PC-3 (cell line): ENCODE measurements around the gene DLX5. TPM values are rescaled to one million over a fixed set of nuclear protein-coding genes. Genes with fewer than 3 reads are reported as not detected.
"Not testable (repeated sequence)": the region's sequence is repeated elsewhere in the genome, so short reads cannot be mapped to it uniquely, and the experiment has no call there.

ENCODE experiments used
- ATAC-seq: fragments of 200-7000 bp; cut with Tn5 transposase; 2 replicates; pipeline ENCODE4 v1.9.1; 2020; ENCODE audit warnings: mild to moderate bottlenecking, moderate library complexity
- BruUV-seq: library from RNA; stranded (reverse); fragments of 400-500 nt; replicated peaks from 2 replicates; lab custom pipeline; 2021; lab: Mats Ljungman, UMichigan
- CTCF ChIA-PET: fragments of 300-600 bp; sonication (Branson Sonifier 250); formaldehyde crosslinking; loops from one replicate; lab custom pipeline; 2022; ENCODE audit warnings: antibody characterized with exemption; lab: Charles Lee
- POLR2A ChIA-PET: fragments of 300-600 bp; sonication (Branson Sonifier 250); formaldehyde crosslinking; loops from one replicate; lab custom pipeline; 2022; ENCODE audit warnings: antibody characterized with exemption; ENCODE audit not compliant: unreplicated experiment; lab: Charles Lee
- DNase-seq: peaks from one replicate; pipeline ENCODE4 v3.0.0-alpha.2; 2015
- H2AFZ ChIP-seq: fragments of 300-600 bp; sonication (generic); 2 replicates; pipeline ENCODE4 v1.6.0; 2016; ENCODE audit warnings: antibody characterized with exemption, low read length
- H3F3A ChIP-seq: fragments of 300-600 bp; sonication (generic); one replicate; pipeline ENCODE4 v1.6.0; 2017; ENCODE audit warnings: antibody characterized with exemption, low read length, control low read depth, mild to moderate bottlenecking; ENCODE audit not compliant: unreplicated experiment
- H3K27ac ChIP-seq: fragments of 300-600 bp; sonication (generic); 2 replicates; pipeline ENCODE4 v1.5.1; 2016; ENCODE audit warnings: mild to moderate bottlenecking, low read length
- H3K27me3 ChIP-seq: fragments of 300-600 bp; sonication (generic); 2 replicates; pipeline ENCODE4 v1.6.1; 2016; ENCODE audit warnings: low read length, mixed read lengths
- H3K36me3 ChIP-seq: fragments of 300-600 bp; sonication (generic); 2 replicates; pipeline ENCODE4 v1.6.1; 2016; ENCODE audit warnings: low read depth, mixed run types, low read length, mixed read lengths
- H3K4me1 ChIP-seq: fragments of 300-600 bp; sonication (generic); 2 replicates; pipeline ENCODE4 v1.5.1; 2016; ENCODE audit warnings: low read length; ENCODE audit not compliant: insufficient read depth
- H3K4me2 ChIP-seq: fragments of 300-600 bp; sonication (generic); 2 replicates; pipeline ENCODE4 v1.6.0; 2016; ENCODE audit warnings: low read length
- H3K4me3 ChIP-seq: fragments of 300-600 bp; sonication (generic); 2 replicates; pipeline ENCODE4 v1.5.1; 2016; ENCODE audit warnings: mild to moderate bottlenecking, low read length, mixed read lengths
- H3K79me2 ChIP-seq: fragments of 300-600 bp; sonication (generic); 2 replicates; pipeline ENCODE4 v1.6.1; 2017; ENCODE audit warnings: low read length, mixed read lengths
- H3K9ac ChIP-seq: fragments of 300-600 bp; sonication (generic); 2 replicates; pipeline ENCODE4 v1.6.0; 2016; ENCODE audit warnings: mild to moderate bottlenecking, low read length
- H3K9me2 ChIP-seq: fragments of 300-600 bp; sonication (generic); replicated peaks from 2 replicates; pipeline ENCODE4 v1.6.1; 2016; ENCODE audit warnings: mixed run types, low read length, mixed read lengths
- H3K9me3 ChIP-seq: fragments of 300-600 bp; sonication (generic); 2 replicates; pipeline ENCODE4 v1.6.1; 2016; ENCODE audit warnings: low read length, mixed read lengths
- H4K20me1 ChIP-seq: fragments of 300-600 bp; sonication (generic); 2 replicates; pipeline ENCODE4 v1.6.1; 2016; ENCODE audit warnings: low read length, mixed read lengths
- CTCF ChIP-seq: fragments of 300-600 bp; sonication (generic); conservative IDR thresholded peaks from 2 replicates; pipeline ENCODE4 v1.5.1; 2017; ENCODE audit warnings: antibody characterized with exemption, low read depth, mild to moderate bottlenecking, low read length
- EZH2 ChIP-seq: fragments of 300-600 bp; sonication (generic); IDR thresholded peaks from one replicate; pipeline ENCODE4 v1.6.1; 2017; ENCODE audit warnings: antibody characterized with exemption, mild to moderate bottlenecking, low read length; ENCODE audit not compliant: unreplicated experiment
- EZH2phosphoT487 ChIP-seq: fragments of 300-600 bp; sonication (generic); IDR thresholded peaks from 2 replicates; pipeline ENCODE4 v1.6.1; 2018; ENCODE audit warnings: mild to moderate bottlenecking, antibody characterized with exemption, low read length, borderline replicate concordance
- intact Hi-C: fragments of 100-400 bp; cut with micrococcal nuclease; formaldehyde crosslinking; loops from 2 replicates; pipeline ENCODE4 v1.9.0; 2023
- total RNA-seq: library from RNA; depleted of rRNA; stranded (reverse); fragments of >200 nt; gene quantifications from 2 replicates; pipeline ENCODE4 v1.2.3, GENCODE V29; 2014

The DLX5 gene
- total RNA-seq, 1 experiment from 2014 or later = 0.15 TPM

- no peaks in the 10 kb centered on the region for H3F3A ChIP-seq
- no peaks in the 10 kb centered on the region for H3K79me2 ChIP-seq
- peak overlapping the region; percentile 80 for H3K4me2 ChIP-seq
- H3K9ac ChIP-seq = no peak overlapping the region
- H3K9me3 ChIP-seq = no peaks in the 10 kb centered on the region
- no TSS peak for BruUV-seq
- CTCF ChIA-PET = interaction anchor here (0.6 kb wide), 1 partner anchor 509 kb away, joined by 3 read pairs; no protein-coding TSS in a partner anchor
- no peak overlapping the region for H3K27ac ChIP-seq
- POLR2A ChIA-PET = no interaction called here
- H3K4me1 ChIP-seq = no peaks in the 10 kb centered on the region
- DNase-seq = no peak
- 0 out of 2 replicates have a peak, but pooled peaks have one; percentile 13 for ATAC-seq
- H4K20me1 ChIP-seq = no peaks in the 10 kb centered on the region
- H3K36me3 ChIP-seq = no peaks in the 10 kb centered on the region
- peak overlapping the region; percentile 61; the same call in 1 of the 2 replicates for H2AFZ ChIP-seq
- TF ChIP-seq EZH2phosphoT487 (no peak), EZH2 (no peak), CTCF (no peak)
- H3K27me3 ChIP-seq = no peaks in the 10 kb centered on the region
- intact Hi-C loops = no loop called here
- H3K9me2 ChIP-seq = no peaks in the 10 kb centered on the region
- peak overlapping the region; percentile 61 for H3K4me3 ChIP-seq
Observed at GRCh38 chr7:97064020-97064419, 39.4 kb upstream of the DLX5 start.

GRCh38 chr7:97043281-97043680, 18.6 kb upstream of the DLX5 start:
- ChIA-PET POLR2A (no interaction called here), CTCF (no interaction called here)
- no peaks in the 10 kb centered on the region for H3F3A ChIP-seq
- H4K20me1 ChIP-seq = no peaks in the 10 kb centered on the region
- H3K79me2 ChIP-seq = no peaks in the 10 kb centered on the region
- no peaks in the 10 kb centered on the region for H3K9me3 ChIP-seq
- H3K4me3 ChIP-seq = no peak overlapping the region
- DNase-seq (peak; percentile 54), ATAC-seq (no peak)
- no peaks in the 10 kb centered on the region for H3K9me2 ChIP-seq
- H3K36me3 ChIP-seq = no peaks in the 10 kb centered on the region
- BruUV-seq = no TSS peak
- no peak overlapping the region for H3K9ac ChIP-seq
- no peak overlapping the region for H3K4me2 ChIP-seq
- no peaks in the 10 kb centered on the region for H3K4me1 ChIP-seq
- H3K27me3 ChIP-seq = no peaks in the 10 kb centered on the region; the same call in 1 of the 2 replicates
- no peak overlapping the region for H2AFZ ChIP-seq
- intact Hi-C loops = no loop called here
- H3K27ac ChIP-seq = no peak overlapping the region
- TF ChIP-seq CTCF (no peak), EZH2 (no peak), EZH2phosphoT487 (no peak)

- no peak overlapping the region for H3K4me3 ChIP-seq
- ChIA-PET CTCF (no interaction called here), POLR2A (no interaction called here)
- H3K4me1 ChIP-seq = no peaks in the 10 kb centered on the region
- H3K27me3 ChIP-seq = no peaks in the 10 kb centered on the region; the same call in 1 of the 2 replicates
- no peak overlapping the region for H3K9ac ChIP-seq
- DNase-seq (no peak), ATAC-seq (no peak)
- H3K4me2 ChIP-seq = no peak overlapping the region
- H3K9me3 ChIP-seq = no peaks in the 10 kb centered on the region
- H3K27ac ChIP-seq = no peak overlapping the region
- H4K20me1 ChIP-seq = no peaks in the 10 kb centered on the region
- no TSS peak for BruUV-seq
- intact Hi-C loops = no loop called here
- H3F3A ChIP-seq = no peaks in the 10 kb centered on the region
- H2AFZ ChIP-seq = no peak overlapping the region
- H3K9me2 ChIP-seq = no peaks in the 10 kb centered on the region
- TF ChIP-seq EZH2 = no peak
- no peak for TF ChIP-seq CTCF
- TF ChIP-seq EZH2phosphoT487 = no peak
- no peaks in the 10 kb centered on the region for H3K79me2 ChIP-seq
- H3K36me3 ChIP-seq = no peaks in the 10 kb centered on the region
Observed at GRCh38 chr7:97039374-97040065, 14.9 kb upstream of the DLX5 start.

- intact Hi-C loops, H3K27ac ChIP-seq, H3K9me3 ChIP-seq, H3K4me3 ChIP-seq, H3K27me3 ChIP-seq, ATAC-seq, DNase-seq, H3K4me2 ChIP-seq, H3K36me3 ChIP-seq, BruUV-seq, CTCF ChIA-PET, H3K79me2 ChIP-seq, H3F3A ChIP-seq, H2AFZ ChIP-seq, H3K9me2 ChIP-seq, H4K20me1 ChIP-seq, H3K4me1 ChIP-seq, H3K9ac ChIP-seq, POLR2A ChIA-PET: not testable (repeated sequence)
Observed at GRCh38 chr7:97034213-97034852, 9.7 kb upstream of the DLX5 start.
